Dermis microvascular lymphatic vessel endothelial cell (primary cell): Measurements from ENCODE around the gene MX2. TPM values are rescaled to one million over a fixed set of nuclear protein-coding genes. Genes with fewer than 3 reads are reported as not detected.

Source experiments
- DNase-seq, 2 donors: peaks; one replicate each; pipeline versions ENCODE4 v3.0.0 to v3.0.0-alpha.2; 2010; ENCODE audit warnings: low read depth in 2 of 2
- total RNA-seq: library from RNA; depleted of rRNA; stranded (reverse); fragments of >200 nt; gene quantifications from 2 replicates; pipeline ENCODE4 v1.2.1, GENCODE V29; 2014

Gene MX2
- total RNA-seq, 1 donor from 2014 or later = 0.39 TPM

- no peak for DNase-seq
Observed at GRCh38 chr21:41381731-41382130, 19.9 kb downstream of the MX2 start.

- DNase-seq = no peak
Observed at GRCh38 chr21:41387042-41387819, 25.4 kb downstream of the MX2 start.

DNA sequence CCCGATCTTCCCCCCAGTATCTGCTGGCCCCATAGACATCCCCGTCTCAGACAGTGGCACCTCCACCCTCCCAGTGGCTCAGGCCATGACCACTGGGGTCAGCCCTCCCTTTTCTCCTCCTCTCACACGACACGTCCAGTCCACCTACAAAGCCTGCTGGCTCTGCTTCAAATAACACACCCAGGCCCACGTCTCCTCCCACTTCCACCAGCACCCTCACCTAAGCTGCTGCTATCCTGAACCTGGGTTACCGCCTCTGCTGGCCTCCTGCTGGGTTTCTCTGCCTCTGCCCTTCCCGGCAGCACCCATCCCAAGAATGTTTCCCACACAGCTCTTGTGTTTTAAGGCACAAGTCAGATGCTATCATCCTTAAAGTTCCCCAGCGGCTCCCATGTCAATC is 26.0 kb downstream of the MX2 start:
- DNase-seq = no peak

DNA sequence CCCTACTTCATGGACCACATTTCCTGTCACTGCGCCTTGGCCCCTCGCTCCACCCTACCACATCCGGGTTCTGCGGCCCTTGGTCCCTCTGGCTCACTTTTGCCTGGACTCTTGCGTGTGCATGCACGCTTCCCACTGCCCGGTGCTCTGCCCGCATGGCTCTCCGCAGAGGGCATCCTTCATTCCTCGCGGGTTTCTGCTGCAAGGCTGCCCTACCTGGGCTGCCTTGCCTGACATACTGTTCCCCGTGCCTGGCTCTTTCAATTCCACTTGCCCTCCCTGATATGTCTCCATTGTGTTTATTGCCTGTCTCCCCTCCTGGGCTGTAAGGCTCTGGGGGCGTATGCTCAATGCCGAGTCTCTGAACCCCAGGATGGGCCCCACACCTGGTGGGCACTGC is 26.4 kb downstream of the MX2 start:
- DNase-seq = no peak

DNA sequence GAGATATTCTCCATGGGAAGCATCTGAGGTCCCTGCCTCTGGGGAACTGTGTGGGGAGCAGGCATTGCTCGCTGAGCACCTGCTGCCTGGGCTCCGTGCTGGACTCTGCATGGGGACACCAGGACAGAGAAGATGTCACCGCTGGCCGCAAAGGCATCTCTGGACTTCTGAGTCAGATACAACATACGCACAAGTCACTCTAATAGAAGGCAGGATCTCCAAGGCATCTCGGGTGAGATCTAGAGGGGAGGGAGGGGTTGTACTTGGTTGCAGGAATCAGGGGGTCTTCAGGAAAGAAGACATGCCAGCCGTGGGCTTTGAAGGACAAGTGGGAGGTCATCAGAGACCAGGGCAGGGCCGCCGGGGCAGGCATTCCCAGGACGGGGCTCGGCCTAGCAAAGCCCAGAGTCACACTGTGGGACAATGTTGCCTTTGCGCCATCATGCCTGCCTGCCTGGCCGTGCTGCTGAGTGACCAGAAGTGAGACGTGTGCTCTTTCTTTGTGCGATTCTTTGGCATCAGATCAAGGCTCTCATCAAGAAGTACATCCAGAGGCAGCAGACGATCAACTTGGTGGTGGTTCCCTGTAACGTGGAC is 28.3 kb downstream of the MX2 start:
- no peak for DNase-seq

- DNase-seq = no peak
Observed at GRCh38 chr21:41393876-41394465, 32.1 kb downstream of the MX2 start.

GRCh38 chr21:41396558-41397075 is 34.8 kb downstream of the MX2 start:
- DNase-seq = no peak

GRCh38 chr21:41397471-41397891 is 35.7 kb downstream of the MX2 start:
- DNase-seq = no peak

- no peak for DNase-seq
Observed at GRCh38 chr21:41398251-41398650, 36.4 kb downstream of the MX2 start.

- no peak for DNase-seq
Observed at GRCh38 chr21:41398831-41399230, 37.0 kb downstream of the MX2 start.

- no peak for DNase-seq
Observed at GRCh38 chr21:41399246-41399800, 37.5 kb downstream of the MX2 start.

GRCh38 chr21:41402231-41402630 is 40.4 kb downstream of the MX2 start:
- no peak for DNase-seq

DNA sequence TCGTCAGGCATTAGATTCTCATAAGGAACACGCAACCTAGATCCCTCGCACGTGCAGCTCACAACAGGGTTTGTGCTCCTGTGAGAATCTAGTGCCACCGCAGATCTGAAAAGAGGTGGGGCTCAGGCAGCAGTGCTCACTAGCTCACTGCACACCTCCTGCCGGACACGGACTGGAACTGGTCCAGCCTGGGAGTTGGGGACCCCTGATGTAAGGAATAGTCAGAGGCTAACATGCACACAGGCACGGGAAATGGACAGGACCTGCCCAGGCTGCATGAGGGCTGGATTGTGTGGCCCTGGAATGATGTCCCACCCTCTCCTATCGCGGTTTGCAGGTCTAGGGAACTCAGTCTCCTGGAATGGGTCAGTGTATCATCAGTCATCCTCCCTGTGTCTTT is 41.0 kb downstream of the MX2 start:
- DNase-seq = no peak

GRCh38 chr21:41403331-41403730 is 41.5 kb downstream of the MX2 start:
- no peak for DNase-seq

- DNase-seq = no peak
Observed at GRCh38 chr21:41403966-41404365, 42.1 kb downstream of the MX2 start.

GRCh38 chr21:41405321-41405720 is 43.5 kb downstream of the MX2 start:
- no peak for DNase-seq

DNA sequence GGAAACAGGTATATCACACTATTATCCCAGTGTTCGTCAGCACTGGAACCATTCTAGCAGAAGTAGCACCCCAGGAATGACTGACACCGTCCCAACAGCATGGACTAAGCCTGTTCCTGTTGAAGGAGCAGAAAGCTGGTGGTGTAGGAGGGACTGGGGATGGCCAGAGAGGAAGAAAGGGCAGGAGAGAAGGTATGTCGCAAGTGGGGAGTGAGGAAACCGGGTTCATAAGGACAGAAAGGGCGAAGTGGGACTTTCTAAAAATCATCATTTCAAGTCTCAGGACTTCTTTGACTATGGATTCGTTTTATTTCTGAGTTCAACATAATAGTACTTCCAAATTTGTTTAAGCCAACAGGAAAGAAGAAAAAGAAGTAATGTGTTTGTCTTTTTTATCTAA is 44.5 kb downstream of the MX2 start:
- no peak for DNase-seq

DNA sequence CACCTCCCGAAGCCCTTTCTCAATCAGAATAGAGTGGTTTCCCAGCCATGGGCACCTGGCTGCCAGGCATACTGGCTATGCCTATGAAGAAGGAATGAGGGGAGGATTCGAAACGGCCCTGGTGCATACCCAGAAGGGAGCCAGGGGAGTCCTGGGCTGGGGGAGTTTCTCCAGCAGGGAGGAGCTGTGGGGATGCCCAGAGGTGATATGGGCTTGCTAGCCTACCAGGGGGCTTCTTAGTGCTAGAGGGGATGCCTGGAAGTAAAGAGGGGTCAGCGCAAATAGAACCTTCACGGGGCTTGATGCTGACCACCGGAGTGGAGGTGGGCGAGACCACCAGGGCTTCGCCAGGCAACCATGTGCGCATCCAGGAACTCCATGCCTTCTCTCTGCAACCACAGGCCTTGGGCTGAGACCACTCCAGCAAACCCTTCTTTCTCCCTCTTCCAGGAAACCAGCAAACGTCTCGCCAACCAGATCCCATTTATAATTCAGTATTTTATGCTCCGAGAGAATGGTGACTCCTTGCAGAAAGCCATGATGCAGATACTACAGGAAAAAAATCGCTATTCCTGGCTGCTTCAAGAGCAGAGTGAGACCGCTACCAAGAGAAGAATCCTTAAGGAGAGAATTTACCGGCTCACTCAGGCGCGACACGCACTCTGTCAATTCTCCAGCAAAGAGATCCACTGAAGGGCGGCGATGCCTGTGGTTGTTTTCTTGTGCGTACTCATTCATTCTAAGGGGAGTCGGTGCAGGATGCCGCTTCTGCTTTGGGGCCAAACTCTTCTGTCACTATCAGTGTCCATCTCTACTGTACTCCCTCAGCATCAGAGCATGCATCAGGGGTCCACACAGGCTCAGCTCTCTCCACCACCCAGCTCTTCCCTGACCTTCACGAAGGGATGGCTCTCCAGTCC is 46.0 kb downstream of the MX2 start:
- no peak for DNase-seq

GRCh38 chr21:41410361-41410760 is 48.5 kb downstream of the MX2 start:
- no peak for DNase-seq

GRCh38 chr21:41410767-41411448 is 49.1 kb downstream of the MX2 start:
- no peak for DNase-seq
